Measurements from ENCODE around the gene NUP155. TPM values are rescaled to one million over a fixed set of nuclear protein-coding genes. Genes with fewer than 3 reads are reported as not detected.
A peak's percentile ranks its signal among the peaks of the same experiment; 100 is the strongest.

NUP155 gene
- total RNA-seq, 1 donor from 2014 or later: 69.8 TPM

- DNase-seq (ENCODE audit: low spot score): no peak
- intact Hi-C loops (cut with micrococcal nuclease): no loop called here
- no peaks in the 10 kb centered on the region for H3K36me3 Mint-ChIP-seq (ENCODE audit: low read depth)
- H3K27me3 Mint-ChIP-seq (ENCODE audit: low read depth): no peaks in the 10 kb centered on the region
- H3K27ac Mint-ChIP-seq: no peak overlapping the region
- H3K4me3 Mint-ChIP-seq (ENCODE audit: low read depth): no peak overlapping the region
- H3K4me1 Mint-ChIP-seq (ENCODE audit: low read depth): peaks cover 2% of the 10 kb centered on the region
- peaks cover 21% of the 10 kb centered on the region for H3K9me3 Mint-ChIP-seq
These were observed 115.0 kb downstream of the NUP155 start for GRCh38 chr5:37255774-37256358.

- no peaks in the 10 kb centered on the region for H3K27me3 Mint-ChIP-seq (ENCODE audit: low read depth)
- intact Hi-C loops (cut with micrococcal nuclease): no loop called here
These were observed 116.3 kb downstream of the NUP155 start for GRCh38 chr5:37254581-37254980.

GRCh38 chr5:37251665-37252064 lies 119.2 kb downstream of the NUP155 start:
- no peak overlapping the region for H3K27ac Mint-ChIP-seq
- no peak overlapping the region for H3K4me3 Mint-ChIP-seq (ENCODE audit: low read depth)
- H3K27me3 Mint-ChIP-seq (ENCODE audit: low read depth): no peaks in the 10 kb centered on the region
- no peak for DNase-seq (ENCODE audit: low spot score)
- peaks cover 8% of the 10 kb centered on the region for H3K4me1 Mint-ChIP-seq (ENCODE audit: low read depth)
- H3K36me3 Mint-ChIP-seq (ENCODE audit: low read depth): no peaks in the 10 kb centered on the region
- intact Hi-C loops (cut with micrococcal nuclease): no loop called here
- peaks cover 15% of the 10 kb centered on the region for H3K9me3 Mint-ChIP-seq

More at GRCh38 chr5:37254581-37254980, 116.3 kb downstream of the NUP155 start:
- Mint-ChIP-seq H3K9me3 (peaks cover 19% of the 10 kb centered on the region), H3K4me3 (ENCODE audit: low read depth) (no peak overlapping the region), H3K27ac (no peak overlapping the region), H3K4me1 (ENCODE audit: low read depth) (peaks cover 8% of the 10 kb centered on the region), H3K36me3 (ENCODE audit: low read depth) (no peaks in the 10 kb centered on the region)
- no peak for DNase-seq (ENCODE audit: low spot score)

- Mint-ChIP-seq H3K4me1 (ENCODE audit: low read depth) (peaks cover 8% of the 10 kb centered on the region), H3K27me3 (ENCODE audit: low read depth) (no peaks in the 10 kb centered on the region), H3K9me3 (peaks cover 15% of the 10 kb centered on the region), H3K27ac (peak overlapping the region; percentile 77), H3K36me3 (ENCODE audit: low read depth) (no peaks in the 10 kb centered on the region), H3K4me3 (ENCODE audit: low read depth) (peak overlapping the region; percentile 88)
- no peak for DNase-seq (ENCODE audit: low spot score)
- intact Hi-C loops (cut with micrococcal nuclease): loop anchor here (2.0 kb wide), 1 partner anchor 121 kb away; the partner anchor contains the start of gene NUP155
These were observed 121.1 kb downstream of the NUP155 start for GRCh38 chr5:37249815-37250164.

GRCh38 chr5:37248970-37249814 lies 121.7 kb downstream of the NUP155 start, which contains the start of gene CPLANE1:
Gene CPLANE1 (minus strand): TSS chr5:37249376. CDS start chr5:37247698, 1,678 bp downstream.
- H3K9me3 Mint-ChIP-seq: peaks cover 9% of the 10 kb centered on the region
- intact Hi-C loops (cut with micrococcal nuclease): loop anchor here (2.0 kb wide), 1 partner anchor 122 kb away; the partner anchor contains the start of gene NUP155
- DNase-seq (ENCODE audit: low spot score): peak; percentile 55
- H3K4me3 Mint-ChIP-seq (ENCODE audit: low read depth): peak within 1 kb of the TSS; percentile 88
- H3K27ac Mint-ChIP-seq: peak within 1 kb of the TSS; percentile 77
- no peaks in the 10 kb centered on the region for H3K27me3 Mint-ChIP-seq (ENCODE audit: low read depth)
- no peaks in the 10 kb centered on the region for H3K36me3 Mint-ChIP-seq (ENCODE audit: low read depth)
- H3K4me1 Mint-ChIP-seq (ENCODE audit: low read depth): peaks cover 6% of the 10 kb centered on the region

- H3K9me3 Mint-ChIP-seq: peaks cover 2% of the 10 kb centered on the region
- intact Hi-C loops (cut with micrococcal nuclease): loop anchor here (2.0 kb wide), 1 partner anchor 122 kb away; the partner anchor contains the start of gene NUP155
- H3K4me3 Mint-ChIP-seq (ENCODE audit: low read depth): peak overlapping the region; percentile 73
- H3K4me1 Mint-ChIP-seq (ENCODE audit: low read depth): peaks cover 6% of the 10 kb centered on the region
- H3K27ac Mint-ChIP-seq: no peak overlapping the region
- no peaks in the 10 kb centered on the region for H3K36me3 Mint-ChIP-seq (ENCODE audit: low read depth)
- no peak for DNase-seq (ENCODE audit: low spot score)
- H3K27me3 Mint-ChIP-seq (ENCODE audit: low read depth): no peaks in the 10 kb centered on the region
These were observed 122.4 kb downstream of the NUP155 start for GRCh38 chr5:37248421-37248969.

GRCh38 chr5:37247496-37247895 lies 123.4 kb downstream of the NUP155 start:
- peaks cover 6% of the 10 kb centered on the region for H3K4me1 Mint-ChIP-seq (ENCODE audit: low read depth)
- no peaks in the 10 kb centered on the region for H3K27me3 Mint-ChIP-seq (ENCODE audit: low read depth)
- H3K9me3 Mint-ChIP-seq: no peaks in the 10 kb centered on the region
- no peak overlapping the region for H3K27ac Mint-ChIP-seq
- peak overlapping the region; percentile 45 for H3K4me3 Mint-ChIP-seq (ENCODE audit: low read depth)
- intact Hi-C loops (cut with micrococcal nuclease): no loop called here
- no peak for DNase-seq (ENCODE audit: low spot score)
- H3K36me3 Mint-ChIP-seq (ENCODE audit: low read depth): no peaks in the 10 kb centered on the region

- Mint-ChIP-seq H3K27me3 (ENCODE audit: low read depth) (no peaks in the 10 kb centered on the region), H3K27ac (no peak overlapping the region), H3K36me3 (ENCODE audit: low read depth) (no peaks in the 10 kb centered on the region), H3K4me3 (ENCODE audit: low read depth) (no peak overlapping the region), H3K4me1 (ENCODE audit: low read depth) (peaks cover 6% of the 10 kb centered on the region), H3K9me3 (no peaks in the 10 kb centered on the region)
- intact Hi-C loops (cut with micrococcal nuclease): no loop called here
- no peak for DNase-seq (ENCODE audit: low spot score)
These were observed 123.9 kb downstream of the NUP155 start for GRCh38 chr5:37247036-37247435.

Other genes with a start within 250 kb of the NUP155 start
- 7.7 and 9.1 TPM in 2 replicates for gene CPLANE1, start 121.7 kb downstream of the NUP155 start, total RNA-seq
- 37.9 and 45.3 TPM in 2 replicates for gene WDR70, start 8.2 kb upstream of the NUP155 start, total RNA-seq

Data from activated T-helper 2 cell treated with anti-CD3 and anti-CD28 coated beads, Interferon-gamma antibody, Interleukin-2, Interleukin-4, amounts not matched to agents 10 μg/mL and 5 μg/mL and 100 μg/mL, durations not matched to agents 14 hours and 24 hours and 36 hours (primary cell).